Sigmoid colon (tissue), 4 donors: ENCODE measurements around the gene PHF20.

Experiments used
- EP300 ChIP-seq, 4 donors: sonication (generic); formaldehyde crosslinking; IDR thresholded peaks; one replicate each; pipeline ENCODE4 v1.6.1; 2017; ENCODE audit warnings: antibody characterized with exemption in 4 of 4
- POLR2A ChIP-seq, 2 donors: fragments of 450-650 bp; IDR thresholded peaks; one replicate each; pipeline ENCODE4 v1.6.1; 2016; ENCODE audit warnings: antibody characterized with exemption in 2 of 2, mild to moderate bottlenecking in 2 of 2, moderate library complexity in 2 of 2
- POLR2AphosphoS5 ChIP-seq, 4 donors: sonication (generic); formaldehyde crosslinking; IDR thresholded peaks; one replicate each; pipeline ENCODE4 v1.6.1; 2017; ENCODE audit warnings: antibody characterized with exemption in 4 of 4
- TF ChIP-seq, protein P1 (sequence below), 4 experiments: fragments of 450-650 bp in 3 of 4; fragments of 200-600 bp in 1 of 4; IDR thresholded peaks; one replicate each; pipeline ENCODE4 v1.5.1; 2016 to 2019; ENCODE audit warnings: antibody characterized with exemption in 4 of 4, mild to moderate bottlenecking in 3 of 4, moderate library complexity in 2 of 4

- TF ChIP-seq EP300 (IDR thresholded peaks at IDR 0.05) (no peak), POLR2A (IDR thresholded peaks at IDR 0.05) (no peak), POLR2AphosphoS5 (IDR thresholded peaks at IDR 0.05) (no peak)
- TF ChIP-seq, protein P1, sequence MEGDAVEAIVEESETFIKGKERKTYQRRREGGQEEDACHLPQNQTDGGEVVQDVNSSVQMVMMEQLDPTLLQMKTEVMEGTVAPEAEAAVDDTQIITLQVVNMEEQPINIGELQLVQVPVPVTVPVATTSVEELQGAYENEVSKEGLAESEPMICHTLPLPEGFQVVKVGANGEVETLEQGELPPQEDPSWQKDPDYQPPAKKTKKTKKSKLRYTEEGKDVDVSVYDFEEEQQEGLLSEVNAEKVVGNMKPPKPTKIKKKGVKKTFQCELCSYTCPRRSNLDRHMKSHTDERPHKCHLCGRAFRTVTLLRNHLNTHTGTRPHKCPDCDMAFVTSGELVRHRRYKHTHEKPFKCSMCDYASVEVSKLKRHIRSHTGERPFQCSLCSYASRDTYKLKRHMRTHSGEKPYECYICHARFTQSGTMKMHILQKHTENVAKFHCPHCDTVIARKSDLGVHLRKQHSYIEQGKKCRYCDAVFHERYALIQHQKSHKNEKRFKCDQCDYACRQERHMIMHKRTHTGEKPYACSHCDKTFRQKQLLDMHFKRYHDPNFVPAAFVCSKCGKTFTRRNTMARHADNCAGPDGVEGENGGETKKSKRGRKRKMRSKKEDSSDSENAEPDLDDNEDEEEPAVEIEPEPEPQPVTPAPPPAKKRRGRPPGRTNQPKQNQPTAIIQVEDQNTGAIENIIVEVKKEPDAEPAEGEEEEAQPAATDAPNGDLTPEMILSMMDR (IDR thresholded peaks at IDR 0.05) = no peak
Observed at GRCh38 chr20:35833241-35833640, 61.4 kb downstream of the PHF20 start.
